ENCODE data around the gene PLSCR1.

- TF ChIP-seq POLR2A (IDR thresholded peaks at IDR 0.05; ENCODE audit: low read length): no peak
- TF ChIP-seq GATA1 (IDR thresholded peaks at IDR 0.05; ENCODE audit: low read depth, low read length): no peak
Measured at GRCh38 chr3:146543461-146544001, 876 bp downstream of the PLSCR1 start.
